ENCODE data around the gene C1RL.

DNA sequence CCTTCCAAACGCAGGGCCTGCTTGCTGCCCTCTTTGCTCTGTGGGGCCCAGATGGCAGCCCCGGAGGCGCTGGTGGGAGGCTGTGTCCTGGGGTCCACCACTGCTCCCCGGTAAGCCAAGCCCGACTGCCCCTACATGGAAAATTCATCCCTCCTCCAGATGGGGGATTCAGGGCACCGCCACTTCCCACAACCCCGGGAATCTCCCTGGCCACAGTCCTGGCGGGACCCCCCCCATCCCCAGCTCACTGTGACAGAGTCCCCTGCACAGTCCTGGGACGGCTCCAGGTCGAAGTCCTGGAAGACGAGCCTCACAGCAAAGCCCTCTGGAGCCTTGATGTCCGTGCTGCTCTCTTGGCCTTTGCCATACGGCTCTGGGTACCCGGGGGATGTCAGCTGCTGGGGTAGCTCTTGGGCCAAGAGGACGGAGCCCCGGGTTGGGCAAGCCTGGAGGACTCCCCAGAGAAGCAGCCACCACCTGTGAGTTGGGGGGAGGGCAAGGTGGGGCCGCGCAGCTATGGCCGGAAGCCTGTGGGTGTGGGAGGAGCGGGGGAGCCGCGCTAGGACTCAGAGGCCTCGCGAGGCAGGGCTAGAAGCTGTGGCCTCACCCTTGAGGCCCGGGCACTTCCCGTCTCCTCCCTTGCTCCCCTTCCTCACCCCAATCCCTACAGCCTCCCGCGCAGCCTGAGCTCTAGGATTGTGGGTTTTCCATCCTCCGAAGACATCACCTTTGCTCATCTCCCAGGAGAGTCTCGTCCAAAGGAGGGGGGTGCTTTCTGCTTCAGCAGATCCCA, 815 bp downstream of the C1RL start:
- TF ChIP-seq EZH2 (IDR thresholded peaks at IDR 0.05; ENCODE audit: borderline replicate concordance, insufficient read depth, low read depth, low read length, poor library complexity, severe bottlenecking): no peak
- TF ChIP-seq, protein P1, sequence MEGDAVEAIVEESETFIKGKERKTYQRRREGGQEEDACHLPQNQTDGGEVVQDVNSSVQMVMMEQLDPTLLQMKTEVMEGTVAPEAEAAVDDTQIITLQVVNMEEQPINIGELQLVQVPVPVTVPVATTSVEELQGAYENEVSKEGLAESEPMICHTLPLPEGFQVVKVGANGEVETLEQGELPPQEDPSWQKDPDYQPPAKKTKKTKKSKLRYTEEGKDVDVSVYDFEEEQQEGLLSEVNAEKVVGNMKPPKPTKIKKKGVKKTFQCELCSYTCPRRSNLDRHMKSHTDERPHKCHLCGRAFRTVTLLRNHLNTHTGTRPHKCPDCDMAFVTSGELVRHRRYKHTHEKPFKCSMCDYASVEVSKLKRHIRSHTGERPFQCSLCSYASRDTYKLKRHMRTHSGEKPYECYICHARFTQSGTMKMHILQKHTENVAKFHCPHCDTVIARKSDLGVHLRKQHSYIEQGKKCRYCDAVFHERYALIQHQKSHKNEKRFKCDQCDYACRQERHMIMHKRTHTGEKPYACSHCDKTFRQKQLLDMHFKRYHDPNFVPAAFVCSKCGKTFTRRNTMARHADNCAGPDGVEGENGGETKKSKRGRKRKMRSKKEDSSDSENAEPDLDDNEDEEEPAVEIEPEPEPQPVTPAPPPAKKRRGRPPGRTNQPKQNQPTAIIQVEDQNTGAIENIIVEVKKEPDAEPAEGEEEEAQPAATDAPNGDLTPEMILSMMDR (IDR thresholded peaks at IDR 0.05): no peak

Measured in B cell (primary cell).